Liver (tissue), 9 donors: ENCODE data around the gene CREG2. TPM values are rescaled to one million over a fixed set of nuclear protein-coding genes. Genes with fewer than 3 reads are reported as not detected.

ENCODE experiments used
- DNase-seq: peaks from one replicate; pipeline ENCODE4 v3.0.0-alpha.2; 2017; ENCODE audit warnings: low spot score
- H3K27ac ChIP-seq, 2 donors: one replicate each; pipeline ENCODE4 v1.7.0; 2013; ENCODE audit warnings: inconsistent platforms in 2 of 2, low read length in 2 of 2, control low read depth in 1 of 2, low read depth in 1 of 2, mild to moderate bottlenecking in 1 of 2
- H3K27me3 ChIP-seq, 4 donors: one replicate each; pipeline versions ENCODE4 v1.6.1 to v1.7.0; 2013; ENCODE audit warnings: low read length in 3 of 4, inconsistent platforms in 1 of 4, mild to moderate bottlenecking in 1 of 4, moderate library complexity in 1 of 4; ENCODE audit not compliant: control insufficient read depth in 4 of 4, insufficient read depth in 4 of 4
- H3K36me3 ChIP-seq, 4 donors: one replicate each; pipeline versions ENCODE4 v1.6.1 to v1.7.0; 2013; ENCODE audit warnings: low read length in 3 of 4, mild to moderate bottlenecking in 3 of 4, low read depth in 1 of 4, moderate library complexity in 1 of 4; ENCODE audit not compliant: control insufficient read depth in 4 of 4, insufficient read depth in 3 of 4
- H3K4me1 ChIP-seq, 4 donors: one replicate each; pipeline versions ENCODE4 v1.6.1 to v1.7.0; 2013; ENCODE audit warnings: low read length in 3 of 4, mild to moderate bottlenecking in 3 of 4, moderate library complexity in 1 of 4; ENCODE audit not compliant: control insufficient read depth in 4 of 4, insufficient read depth in 4 of 4
- H3K4me3 ChIP-seq, 3 donors: one replicate each; pipeline versions ENCODE4 v1.6.1 to v1.7.0; 2013; ENCODE audit warnings: low read length in 3 of 3, control low read depth in 1 of 3, low read depth in 1 of 3, mild to moderate bottlenecking in 1 of 3
- H3K9ac ChIP-seq, 2 donors: one replicate each; pipeline ENCODE4 v1.7.0; 2013; ENCODE audit warnings: low read length in 2 of 2, mild to moderate bottlenecking in 2 of 2, moderate library complexity in 2 of 2, control low read depth in 1 of 2, low read depth in 1 of 2
- H3K9me3 ChIP-seq, 4 donors: one replicate each; pipeline versions ENCODE4 v1.6.1 to v1.7.0; 2013; ENCODE audit warnings: low read length in 3 of 4; ENCODE audit not compliant: control insufficient read depth in 4 of 4
- ATF3 ChIP-seq: IDR thresholded peaks from 2 replicates; pipeline ENCODE4 v1.6.1; 2016; ENCODE audit warnings: antibody characterized with exemption
- EGR1 ChIP-seq, 2 donors: IDR thresholded peaks; 2 replicates each; pipeline ENCODE4 v1.6.1; 2016 to 2018; ENCODE audit warnings: antibody characterized with exemption in 2 of 2, low read depth in 2 of 2
- FOXA1 ChIP-seq: IDR thresholded peaks from 2 replicates; pipeline ENCODE4 v1.6.1; 2016; ENCODE audit warnings: antibody characterized with exemption
- GABPA ChIP-seq, 2 donors: IDR thresholded peaks in 1 of 2; conservative IDR thresholded peaks in 1 of 2; 2 replicates each; pipeline ENCODE4 v1.6.1; 2016; ENCODE audit warnings: antibody characterized with exemption in 2 of 2, mild to moderate bottlenecking in 1 of 2, moderate library complexity in 1 of 2
- HNF4A ChIP-seq, 2 donors: conservative IDR thresholded peaks; 2 replicates each; pipeline ENCODE4 v1.6.1; 2016; ENCODE audit warnings: antibody characterized with exemption in 2 of 2, mild to moderate bottlenecking in 2 of 2
- HNF4G ChIP-seq: IDR thresholded peaks from 2 replicates; pipeline ENCODE4 v1.6.1; 2016; ENCODE audit warnings: antibody characterized with exemption
- JUND ChIP-seq, 2 donors: IDR thresholded peaks; 2 replicates each; pipeline ENCODE4 v1.6.1; 2016; ENCODE audit warnings: antibody characterized with exemption in 2 of 2
- NR2F2 ChIP-seq: IDR thresholded peaks from 2 replicates; pipeline ENCODE4 v1.6.1; 2016; ENCODE audit warnings: antibody characterized with exemption
- RAD21 ChIP-seq, 2 donors: IDR thresholded peaks; 2 replicates each; pipeline ENCODE4 v1.6.1; 2016; ENCODE audit warnings: antibody characterized with exemption in 2 of 2, mild to moderate bottlenecking in 2 of 2
- REST ChIP-seq: IDR thresholded peaks from 2 replicates; pipeline ENCODE4 v1.6.1; 2016; ENCODE audit warnings: antibody characterized with exemption, mild to moderate bottlenecking
- RXRA ChIP-seq, 2 donors: IDR thresholded peaks; 2 replicates each; pipeline ENCODE4 v1.6.1; 2017 to 2018; ENCODE audit warnings: antibody characterized with exemption in 2 of 2, mild to moderate bottlenecking in 1 of 2
- SP1 ChIP-seq: IDR thresholded peaks from 2 replicates; pipeline ENCODE4 v1.6.1; 2018; ENCODE audit warnings: antibody characterized with exemption, mild to moderate bottlenecking
- TAF1 ChIP-seq: conservative IDR thresholded peaks from 2 replicates; pipeline ENCODE4 v1.6.1; 2016; ENCODE audit warnings: antibody characterized with exemption, mild to moderate bottlenecking
- YY1 ChIP-seq: IDR thresholded peaks from 2 replicates; pipeline ENCODE4 v1.6.1; 2016; ENCODE audit warnings: antibody characterized with exemption, mild to moderate bottlenecking
- whole genome bisulfite sequencing: extraction: QIAGEN DNeasy Blood & Tissue Kit; methylation state at CpG from one replicate; pipeline ENCODE4 v1.1.7; 2013; 5-methylcytosine and 5-hydroxymethylcytosine counted together
- polyA plus RNA-seq, 2 donors: library from polyadenylated mRNA; stranded (reverse) in 1 of 2; unstranded in 1 of 2; fragments of 200-250 nt in 1 of 2; fragments of >200 nt in 1 of 2; fragmentation: Nextera tagmentation in 1 of 2; extraction: Ambion mirVana in 1 of 2; gene quantifications; one replicate each; pipeline versions ENCODE4 v1.2.1 to v1.2.3, GENCODE V29; 2013 to 2015
- total RNA-seq, 2 donors: library from RNA; depleted of rRNA; stranded (reverse); fragments of >200 nt; gene quantifications; one replicate each; pipeline ENCODE4 v1.2.3, GENCODE V29; 2014
- TF ChIP-seq, protein P1 (sequence below): IDR thresholded peaks from 2 replicates; pipeline ENCODE4 v1.6.1; 2016; ENCODE audit warnings: antibody characterized with exemption
- TF ChIP-seq, protein P2 (sequence below): fragments of 150-350 bp; IDR thresholded peaks from 2 replicates; pipeline ENCODE4 v1.5.1; 2017; ENCODE audit warnings: improper control_type of control experiment, low read depth, low read length; ENCODE audit not compliant: missing input control
- donor health status: healthy.
- donor health status: healthy.
- donor health status: healthy.
- donor health status: healthy.
- donor health status: healthy.

Gene CREG2
- total and polyA plus RNA-seq, 4 donors = 0.05 TPM; not detected in 3

DNA sequence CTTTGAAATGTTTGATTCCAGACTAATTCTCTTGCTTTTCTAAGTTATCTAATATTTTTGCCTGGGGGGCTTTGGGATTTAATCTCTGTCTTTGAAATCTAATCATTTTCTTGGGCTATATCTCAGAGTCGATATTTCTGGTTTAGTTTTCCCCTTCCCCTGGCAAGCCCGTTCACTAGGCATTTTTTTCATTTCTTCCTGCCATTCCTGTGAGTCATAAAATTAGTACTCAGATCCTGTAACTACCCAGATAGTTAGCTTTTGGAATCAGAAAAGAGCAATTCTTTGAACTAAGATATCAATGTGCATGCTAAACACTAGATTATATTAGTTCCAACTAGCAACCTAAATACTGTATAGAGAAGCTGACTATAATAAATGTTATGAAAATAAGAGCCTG lies 49.4 kb downstream of the CREG2 start:
- WGBS = 84% methylated on average over 2 of the region's 2 CpGs
- H3K9me3 ChIP-seq = no peaks in the 10 kb centered on the region
- DNase-seq = no peak
- H3K4me1 ChIP-seq = peaks cover 0 to 16% (median 10%) of the 10 kb centered on the region in 4 donors
- no peak overlapping the region for H3K4me3 ChIP-seq
- no peak overlapping the region for H3K27ac ChIP-seq
- TF ChIP-seq, protein P1, sequence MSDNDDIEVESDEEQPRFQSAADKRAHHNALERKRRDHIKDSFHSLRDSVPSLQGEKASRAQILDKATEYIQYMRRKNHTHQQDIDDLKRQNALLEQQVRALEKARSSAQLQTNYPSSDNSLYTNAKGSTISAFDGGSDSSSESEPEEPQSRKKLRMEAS = no peak
- TF ChIP-seq RXRA (IDR thresholded peaks at IDR 0.05) (no peak), TAF1 (no peak), FOXA1 (no peak), JUND (IDR thresholded peaks at IDR 0.05) (no peak), ATF3 (no peak), SP1 (no peak), HNF4A (conservative IDR thresholded peaks at IDR 0.05) (no peak)
- H3K36me3 ChIP-seq = no peaks in the 10 kb centered on the region
- no peaks in the 10 kb centered on the region for H3K27me3 ChIP-seq
- H3K9ac ChIP-seq = no peak overlapping the region

DNA sequence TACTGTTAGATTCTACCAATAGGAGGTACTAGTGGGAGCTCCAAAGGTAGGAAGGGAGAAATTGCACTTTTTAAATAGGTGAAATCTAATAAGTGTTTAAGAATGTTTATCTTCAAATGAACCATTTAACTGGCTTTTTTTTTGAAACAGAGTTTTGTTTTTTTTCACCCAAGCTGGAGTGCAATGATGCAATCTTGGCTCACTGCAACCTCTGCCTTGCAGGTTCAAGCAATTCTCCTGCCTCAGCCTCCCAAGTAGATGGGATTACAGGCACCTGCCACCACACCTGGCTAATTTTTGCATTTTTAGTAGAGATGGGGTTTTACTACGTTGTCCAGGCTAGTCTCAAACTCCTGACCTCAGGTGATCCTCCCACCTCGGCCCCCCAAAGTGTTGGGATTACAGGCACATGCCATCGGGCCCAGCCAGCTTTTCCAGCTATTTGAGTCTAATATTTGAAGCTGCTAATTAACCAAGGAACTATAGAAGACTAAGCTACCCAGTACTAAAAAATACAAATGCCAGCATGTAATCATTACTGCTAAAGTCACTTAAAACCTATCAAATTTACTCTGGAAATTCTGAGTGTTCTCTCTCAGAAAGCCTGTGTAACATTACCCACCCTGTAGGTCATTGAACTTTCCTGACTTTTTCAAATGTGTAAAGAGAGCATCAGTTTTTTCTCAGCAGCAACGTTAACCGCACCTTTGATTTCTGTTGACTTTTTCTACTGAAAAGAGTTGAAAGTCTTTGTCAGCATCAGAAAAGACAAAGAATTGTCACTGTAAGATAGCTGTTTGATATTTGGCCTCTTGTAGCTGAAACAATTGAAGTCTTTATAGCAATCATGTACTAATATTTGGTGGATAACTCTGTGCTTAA lies 54.2 kb downstream of the CREG2 start:
- no peaks in the 10 kb centered on the region for H3K27me3 ChIP-seq
- no peaks in the 10 kb centered on the region for H3K9me3 ChIP-seq
- no peak for DNase-seq
- H3K4me1 ChIP-seq = peaks cover 0 to 4% (median 2%) of the 10 kb centered on the region in 4 donors
- no peaks in the 10 kb centered on the region for H3K36me3 ChIP-seq
- no peak overlapping the region for H3K9ac ChIP-seq
- 61% methylated on average over 5 of the region's 5 CpGs for WGBS
- TF ChIP-seq, protein P2, sequence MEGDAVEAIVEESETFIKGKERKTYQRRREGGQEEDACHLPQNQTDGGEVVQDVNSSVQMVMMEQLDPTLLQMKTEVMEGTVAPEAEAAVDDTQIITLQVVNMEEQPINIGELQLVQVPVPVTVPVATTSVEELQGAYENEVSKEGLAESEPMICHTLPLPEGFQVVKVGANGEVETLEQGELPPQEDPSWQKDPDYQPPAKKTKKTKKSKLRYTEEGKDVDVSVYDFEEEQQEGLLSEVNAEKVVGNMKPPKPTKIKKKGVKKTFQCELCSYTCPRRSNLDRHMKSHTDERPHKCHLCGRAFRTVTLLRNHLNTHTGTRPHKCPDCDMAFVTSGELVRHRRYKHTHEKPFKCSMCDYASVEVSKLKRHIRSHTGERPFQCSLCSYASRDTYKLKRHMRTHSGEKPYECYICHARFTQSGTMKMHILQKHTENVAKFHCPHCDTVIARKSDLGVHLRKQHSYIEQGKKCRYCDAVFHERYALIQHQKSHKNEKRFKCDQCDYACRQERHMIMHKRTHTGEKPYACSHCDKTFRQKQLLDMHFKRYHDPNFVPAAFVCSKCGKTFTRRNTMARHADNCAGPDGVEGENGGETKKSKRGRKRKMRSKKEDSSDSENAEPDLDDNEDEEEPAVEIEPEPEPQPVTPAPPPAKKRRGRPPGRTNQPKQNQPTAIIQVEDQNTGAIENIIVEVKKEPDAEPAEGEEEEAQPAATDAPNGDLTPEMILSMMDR = no peak
- TF ChIP-seq, protein P1 = no peak
- TF ChIP-seq FOXA1 = no peak
- TF ChIP-seq HNF4G = no peak
- no peak overlapping the region for H3K27ac ChIP-seq
- no peak overlapping the region for H3K4me3 ChIP-seq

DNA sequence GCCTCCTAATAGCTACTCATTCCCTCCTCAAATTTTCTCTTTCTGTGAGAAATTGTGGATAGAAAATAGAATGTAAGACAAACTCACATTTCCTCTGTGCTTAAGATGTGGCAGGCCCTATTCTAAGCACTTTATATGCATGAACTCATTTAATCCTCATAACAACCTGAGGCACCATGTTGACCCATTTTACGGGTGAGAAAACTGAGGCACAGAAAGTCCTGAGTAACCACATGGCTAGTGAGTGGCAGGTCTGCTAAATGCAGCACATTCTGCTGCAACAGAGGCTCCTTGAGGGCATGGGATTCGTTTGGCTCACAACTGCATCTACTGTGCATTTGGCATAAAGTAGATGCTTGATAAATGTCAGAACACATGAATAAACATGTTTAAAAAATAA lies 56.1 kb downstream of the CREG2 start:
- 89% methylated on average over 2 of the region's 2 CpGs for WGBS
- Histone ChIP-seq H3K27me3 (no peaks in the 10 kb centered on the region), H3K4me1 (peaks cover 0 to 4% (median 2%) of the 10 kb centered on the region in 4 donors), H3K27ac (no peak overlapping the region), H3K9ac (no peak overlapping the region), H3K9me3 (no peaks in the 10 kb centered on the region), H3K36me3 (no peaks in the 10 kb centered on the region), H3K4me3 (no peak overlapping the region)
- no peak for DNase-seq
- TF ChIP-seq ATF3 (no peak), HNF4A (conservative IDR thresholded peaks at IDR 0.05) (no peak), HNF4G (no peak), YY1 (no peak), TAF1 (no peak), FOXA1 (no peak), GABPA (IDR thresholded peaks at IDR 0.05 in 1 of 2, conservative IDR thresholded peaks at IDR 0.05 in 1 of 2) (no peak), REST (no peak), SP1 (no peak), NR2F2 (no peak), RAD21 (IDR thresholded peaks at IDR 0.05) (no peak), JUND (IDR thresholded peaks at IDR 0.05) (no peak), EGR1 (IDR thresholded peaks at IDR 0.05; ENCODE audit: low read depth in 2 of 2) (no peak)
- TF ChIP-seq, protein P1 = no peak
- TF ChIP-seq, protein P2 = no peak
